Erythroblast (primary cell): ENCODE results near the gene IL23R.

Experiments used
- DNase-seq, 2 experiments: peaks; one replicate each; lab custom pipeline; 2025; lab: John Stamatoyannopoulos, UW
- GATA1 ChIP-seq: IDR thresholded peaks from 2 replicates; pipeline ENCODE4 v1.6.1; 2011; ENCODE audit warnings: low read depth, mild to moderate bottlenecking, control low read depth, low read length, moderate library complexity
- POLR2A ChIP-seq: IDR thresholded peaks from 2 replicates; pipeline ENCODE4 v1.6.1; 2011; ENCODE audit warnings: mild to moderate bottlenecking, low read length

Gene IL23R

GRCh38 chr1:67217938-67218337 lies 51.7 kb downstream of the IL23R start:
- TF ChIP-seq POLR2A: no peak
- no peak for TF ChIP-seq GATA1
- no peak for DNase-seq

- no peak for DNase-seq
- TF ChIP-seq POLR2A: no peak
- no peak for TF ChIP-seq GATA1
Measured at GRCh38 chr1:67224856-67225255, 58.6 kb downstream of the IL23R start.

GRCh38 chr1:67226688-67227087 lies 60.4 kb downstream of the IL23R start:
- no peak for DNase-seq
- TF ChIP-seq POLR2A (no peak), GATA1 (no peak)

- TF ChIP-seq POLR2A (no peak), GATA1 (no peak)
- no peak for DNase-seq
Measured at GRCh38 chr1:67227196-67227595, 60.9 kb downstream of the IL23R start.

- DNase-seq: no peak
- TF ChIP-seq POLR2A (no peak), GATA1 (no peak)
Measured at GRCh38 chr1:67228791-67229190, 62.5 kb downstream of the IL23R start.

- no peak for DNase-seq
- TF ChIP-seq GATA1 (no peak), POLR2A (no peak)
Measured at GRCh38 chr1:67230539-67230938, 64.3 kb downstream of the IL23R start.

GRCh38 chr1:67236277-67236676 lies 70.0 kb downstream of the IL23R start:
- no peak for DNase-seq
- no peak for TF ChIP-seq POLR2A
- TF ChIP-seq GATA1: no peak

- TF ChIP-seq GATA1 (no peak), POLR2A (no peak)
- DNase-seq: no peak
Measured at GRCh38 chr1:67239738-67240137, 73.5 kb downstream of the IL23R start.

- no peak for TF ChIP-seq POLR2A
- DNase-seq: no peak
Measured at GRCh38 chr1:67241200-67241746, 75.0 kb downstream of the IL23R start.

- no peak for DNase-seq
- no peak for TF ChIP-seq GATA1
- TF ChIP-seq POLR2A: no peak
Measured at GRCh38 chr1:67242016-67242415, 75.8 kb downstream of the IL23R start.

- DNase-seq: peak; percentile 3 to 22
- no peak for TF ChIP-seq POLR2A
- TF ChIP-seq GATA1: no peak
Measured at GRCh38 chr1:67250051-67250653, 83.9 kb downstream of the IL23R start.

GRCh38 chr1:67256291-67257172 lies 90.3 kb downstream of the IL23R start:
- no peak for DNase-seq

GRCh38 chr1:67257173-67257535 lies 90.9 kb downstream of the IL23R start:
- TF ChIP-seq GATA1 (no peak), POLR2A (no peak)
- no peak for DNase-seq

More at GRCh38 chr1:67256291-67257172, 90.3 kb downstream of the IL23R start:
- TF ChIP-seq POLR2A (no peak), GATA1 (no peak)

GRCh38 chr1:67261680-67262079 lies 95.4 kb downstream of the IL23R start:
- no peak for TF ChIP-seq POLR2A
- TF ChIP-seq GATA1: no peak
- DNase-seq: peak in 1 of 2 experiments; percentile 3
